ENCODE measurements around the gene CLMP.

Gene CLMP

DNA sequence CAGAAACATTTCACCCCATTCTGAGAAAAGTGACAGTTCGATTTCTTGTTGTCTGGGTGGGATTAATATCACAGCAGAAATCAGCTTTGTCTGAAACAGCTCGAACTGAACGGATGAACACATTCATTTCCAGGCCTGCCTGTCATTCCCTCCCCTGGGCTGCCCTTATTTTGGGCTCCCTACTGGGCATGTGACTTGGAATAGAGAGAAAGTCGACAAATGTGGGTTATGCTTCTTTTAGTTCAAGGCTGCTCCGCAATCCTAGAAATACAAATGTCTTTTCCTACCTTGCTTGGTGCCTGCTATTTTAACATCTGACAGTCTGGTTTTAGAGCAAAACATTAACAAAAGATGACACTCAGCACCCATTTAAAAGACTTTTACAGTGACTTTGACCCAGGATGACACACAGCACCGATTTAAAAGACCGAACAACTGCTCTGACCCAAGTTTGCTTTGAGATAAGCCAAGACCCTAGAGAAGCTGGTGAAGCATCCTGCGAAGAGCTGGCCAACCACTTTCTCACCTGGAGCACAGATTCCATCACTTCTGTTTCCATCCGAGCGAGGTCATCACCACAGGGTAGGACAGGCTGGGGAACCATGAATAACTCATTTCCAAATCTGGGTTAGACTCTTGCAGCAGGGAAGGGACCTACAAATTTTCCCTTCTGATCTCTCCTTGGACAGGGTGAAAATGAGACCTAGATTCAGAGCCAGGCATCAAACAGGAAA lies 13.1 kb downstream of the CLMP start:
- no peaks in the 10 kb centered on the region for H3K9me3 ChIP-seq
- no peak overlapping the region for H3K4me3 ChIP-seq
- H3K27me3 ChIP-seq = peaks cover 0 to 18% of the 10 kb centered on the region in 2 donors
- no peaks in the 10 kb centered on the region for H3K36me3 ChIP-seq
- intact Hi-C loops (cut with DNase I; ENCODE audit: low total_unique reads) = no loop called here
- H3K27ac ChIP-seq = no peak overlapping the region
- peaks cover 0 to 8% (median 0%) of the 10 kb centered on the region in 4 donors for H3K4me1 ChIP-seq
- TF ChIP-seq, protein P1, sequence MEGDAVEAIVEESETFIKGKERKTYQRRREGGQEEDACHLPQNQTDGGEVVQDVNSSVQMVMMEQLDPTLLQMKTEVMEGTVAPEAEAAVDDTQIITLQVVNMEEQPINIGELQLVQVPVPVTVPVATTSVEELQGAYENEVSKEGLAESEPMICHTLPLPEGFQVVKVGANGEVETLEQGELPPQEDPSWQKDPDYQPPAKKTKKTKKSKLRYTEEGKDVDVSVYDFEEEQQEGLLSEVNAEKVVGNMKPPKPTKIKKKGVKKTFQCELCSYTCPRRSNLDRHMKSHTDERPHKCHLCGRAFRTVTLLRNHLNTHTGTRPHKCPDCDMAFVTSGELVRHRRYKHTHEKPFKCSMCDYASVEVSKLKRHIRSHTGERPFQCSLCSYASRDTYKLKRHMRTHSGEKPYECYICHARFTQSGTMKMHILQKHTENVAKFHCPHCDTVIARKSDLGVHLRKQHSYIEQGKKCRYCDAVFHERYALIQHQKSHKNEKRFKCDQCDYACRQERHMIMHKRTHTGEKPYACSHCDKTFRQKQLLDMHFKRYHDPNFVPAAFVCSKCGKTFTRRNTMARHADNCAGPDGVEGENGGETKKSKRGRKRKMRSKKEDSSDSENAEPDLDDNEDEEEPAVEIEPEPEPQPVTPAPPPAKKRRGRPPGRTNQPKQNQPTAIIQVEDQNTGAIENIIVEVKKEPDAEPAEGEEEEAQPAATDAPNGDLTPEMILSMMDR (IDR thresholded peaks at IDR 0.05) = no peak
- DNase-seq = no peak

DNA sequence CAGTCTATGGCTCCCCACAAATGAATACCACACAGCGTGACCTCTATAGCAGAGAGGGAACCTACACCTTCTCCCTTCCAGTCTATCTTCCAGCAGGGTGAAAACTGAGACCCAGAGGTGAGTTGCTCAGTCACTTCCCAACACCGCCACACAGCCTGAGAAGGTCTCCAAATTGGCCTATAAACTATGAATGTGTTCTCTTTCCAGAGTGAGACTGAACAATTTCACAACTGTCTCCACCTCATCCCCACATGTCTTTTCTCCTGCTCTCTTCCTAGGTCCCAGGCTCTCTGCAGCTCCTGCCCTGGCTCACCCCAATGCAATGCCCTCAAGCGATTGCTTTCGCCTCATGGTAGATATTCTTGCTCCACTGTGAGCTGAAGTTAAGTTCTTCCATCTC lies 14.0 kb downstream of the CLMP start:
- DNase-seq = no peak
- peaks cover 0 to 4% (median 0%) of the 10 kb centered on the region in 4 donors for H3K4me1 ChIP-seq
- TF ChIP-seq, protein P1 (IDR thresholded peaks at IDR 0.05) = no peak
- peaks cover 0 to 12% of the 10 kb centered on the region in 2 donors for H3K27me3 ChIP-seq
- H3K4me3 ChIP-seq = no peak overlapping the region
- no peak overlapping the region for H3K27ac ChIP-seq
- H3K9me3 ChIP-seq = no peaks in the 10 kb centered on the region
- H3K36me3 ChIP-seq = no peaks in the 10 kb centered on the region
- intact Hi-C loops (cut with DNase I; ENCODE audit: low total_unique reads) = no loop called here

DNA sequence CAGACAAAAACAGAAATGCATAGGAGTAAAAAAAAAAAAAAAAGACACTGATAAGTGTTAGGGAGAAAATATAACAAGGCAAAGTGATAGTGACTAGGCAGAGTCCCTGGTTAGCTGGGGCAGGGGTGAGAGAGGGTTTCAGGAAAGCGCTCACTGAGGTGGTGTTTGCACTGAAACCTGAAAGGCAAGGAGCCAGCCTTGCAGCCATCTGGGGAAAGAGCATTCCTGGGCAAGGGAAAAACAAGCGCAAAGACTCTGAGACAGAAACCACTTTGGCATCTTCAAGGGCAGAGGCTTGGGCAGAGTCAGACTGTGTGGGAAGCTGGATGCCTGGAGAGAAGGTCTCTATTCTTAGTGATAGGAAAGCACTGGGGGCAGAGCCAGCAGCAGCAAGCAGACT lies 14.5 kb downstream of the CLMP start:
- DNase-seq = no peak
- Histone ChIP-seq H3K27ac (no peak overlapping the region), H3K27me3 (peaks cover 0 to 12% of the 10 kb centered on the region in 2 donors), H3K9me3 (no peaks in the 10 kb centered on the region), H3K4me3 (no peak overlapping the region), H3K4me1 (peaks cover 0 to 6% (median under 1%) of the 10 kb centered on the region in 4 donors), H3K36me3 (no peaks in the 10 kb centered on the region)
- TF ChIP-seq, protein P1 (IDR thresholded peaks at IDR 0.05) = no peak
- intact Hi-C loops (cut with DNase I; ENCODE audit: low total_unique reads) = no loop called here

DNA sequence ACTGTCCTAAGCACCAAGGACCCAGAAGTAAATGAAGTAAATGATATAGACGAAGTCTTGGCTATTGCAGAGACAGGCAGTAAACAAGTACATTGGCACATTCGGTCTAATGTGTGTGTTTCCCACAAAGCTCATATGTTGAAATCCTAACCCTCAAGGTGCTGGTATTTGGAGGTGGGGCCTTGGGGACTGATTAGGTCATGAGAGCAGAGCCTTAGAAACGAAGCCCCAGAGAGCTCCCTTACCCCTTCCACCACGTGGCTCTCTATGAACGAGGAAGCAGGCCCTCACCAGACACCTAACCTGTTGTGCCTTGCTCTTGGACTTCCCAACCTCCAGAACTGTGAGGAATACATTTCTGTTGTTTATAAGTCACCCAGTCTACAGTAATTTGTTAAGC lies 14.9 kb downstream of the CLMP start:
- H3K36me3 ChIP-seq = no peaks in the 10 kb centered on the region
- peaks cover 0 to 9% (median 3%) of the 10 kb centered on the region in 4 donors for H3K4me1 ChIP-seq
- H3K27ac ChIP-seq = no peak overlapping the region
- H3K27me3 ChIP-seq = peaks cover 0 to 12% of the 10 kb centered on the region in 2 donors
- intact Hi-C loops (cut with DNase I; ENCODE audit: low total_unique reads) = no loop called here
- TF ChIP-seq, protein P1 (IDR thresholded peaks at IDR 0.05) = no peak
- H3K4me3 ChIP-seq = no peak overlapping the region
- no peak for DNase-seq
- no peaks in the 10 kb centered on the region for H3K9me3 ChIP-seq

DNA sequence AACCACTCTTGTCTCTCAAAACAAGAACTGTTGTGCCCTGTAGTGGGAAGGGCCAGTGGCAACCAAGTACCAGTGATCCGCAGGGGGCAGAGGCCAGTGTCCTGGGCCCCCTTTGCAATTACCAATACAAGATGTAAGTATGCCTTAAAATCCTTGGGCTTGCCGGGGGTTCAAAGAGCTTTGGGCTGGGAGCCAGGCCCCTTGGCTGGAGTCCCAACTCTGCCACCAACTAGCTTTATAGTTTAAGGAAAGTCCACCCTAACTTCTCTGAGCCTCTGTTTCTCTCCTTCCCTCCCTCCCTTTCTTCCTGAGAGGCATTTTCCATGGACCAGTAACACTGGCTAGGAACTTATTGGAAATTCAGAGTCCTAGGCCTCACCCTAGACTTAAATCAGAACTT lies 15.5 kb downstream of the CLMP start:
- peaks cover 0 to 11% (median 5%) of the 10 kb centered on the region in 4 donors for H3K4me1 ChIP-seq

More for the DNA sequence above, 15.5 kb downstream of the CLMP start:
- Histone ChIP-seq H3K27ac (no peak overlapping the region), H3K4me3 (no peak overlapping the region), H3K27me3 (peaks cover 0 to 11% of the 10 kb centered on the region in 2 donors), H3K9me3 (no peaks in the 10 kb centered on the region), H3K36me3 (no peaks in the 10 kb centered on the region)
- TF ChIP-seq, protein P1 (IDR thresholded peaks at IDR 0.05) = no peak
- DNase-seq = no peak
- intact Hi-C loops (cut with DNase I; ENCODE audit: low total_unique reads) = no loop called here
